ENCODE data around the gene LDB2.

DNA sequence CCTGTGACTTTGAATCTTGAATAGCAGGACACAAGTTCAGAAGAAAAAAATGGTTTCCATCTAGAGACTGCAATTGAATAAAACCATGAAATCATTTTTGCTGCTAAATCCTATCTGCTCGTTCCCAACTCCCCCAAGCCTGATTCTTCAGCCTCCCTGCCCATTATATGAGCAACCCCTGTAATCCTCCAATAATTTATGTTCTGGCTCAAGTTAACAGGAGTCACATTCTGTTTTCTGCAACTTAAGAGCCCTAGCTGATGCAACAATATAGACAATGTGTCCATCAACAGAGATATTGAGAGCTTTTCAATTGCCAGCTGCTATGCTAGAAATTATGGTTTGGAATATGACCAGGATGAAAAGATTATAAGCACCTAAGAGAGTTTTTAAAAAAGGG lies 84.1 kb downstream of the LDB2 start:
- TF ChIP-seq POLR2A (IDR thresholded peaks at IDR 0.05): no peak
- TF ChIP-seq, protein P1, sequence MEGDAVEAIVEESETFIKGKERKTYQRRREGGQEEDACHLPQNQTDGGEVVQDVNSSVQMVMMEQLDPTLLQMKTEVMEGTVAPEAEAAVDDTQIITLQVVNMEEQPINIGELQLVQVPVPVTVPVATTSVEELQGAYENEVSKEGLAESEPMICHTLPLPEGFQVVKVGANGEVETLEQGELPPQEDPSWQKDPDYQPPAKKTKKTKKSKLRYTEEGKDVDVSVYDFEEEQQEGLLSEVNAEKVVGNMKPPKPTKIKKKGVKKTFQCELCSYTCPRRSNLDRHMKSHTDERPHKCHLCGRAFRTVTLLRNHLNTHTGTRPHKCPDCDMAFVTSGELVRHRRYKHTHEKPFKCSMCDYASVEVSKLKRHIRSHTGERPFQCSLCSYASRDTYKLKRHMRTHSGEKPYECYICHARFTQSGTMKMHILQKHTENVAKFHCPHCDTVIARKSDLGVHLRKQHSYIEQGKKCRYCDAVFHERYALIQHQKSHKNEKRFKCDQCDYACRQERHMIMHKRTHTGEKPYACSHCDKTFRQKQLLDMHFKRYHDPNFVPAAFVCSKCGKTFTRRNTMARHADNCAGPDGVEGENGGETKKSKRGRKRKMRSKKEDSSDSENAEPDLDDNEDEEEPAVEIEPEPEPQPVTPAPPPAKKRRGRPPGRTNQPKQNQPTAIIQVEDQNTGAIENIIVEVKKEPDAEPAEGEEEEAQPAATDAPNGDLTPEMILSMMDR (IDR thresholded peaks at IDR 0.05): no peak
